ENCODE measurements around the gene ZNF608.

DNA sequence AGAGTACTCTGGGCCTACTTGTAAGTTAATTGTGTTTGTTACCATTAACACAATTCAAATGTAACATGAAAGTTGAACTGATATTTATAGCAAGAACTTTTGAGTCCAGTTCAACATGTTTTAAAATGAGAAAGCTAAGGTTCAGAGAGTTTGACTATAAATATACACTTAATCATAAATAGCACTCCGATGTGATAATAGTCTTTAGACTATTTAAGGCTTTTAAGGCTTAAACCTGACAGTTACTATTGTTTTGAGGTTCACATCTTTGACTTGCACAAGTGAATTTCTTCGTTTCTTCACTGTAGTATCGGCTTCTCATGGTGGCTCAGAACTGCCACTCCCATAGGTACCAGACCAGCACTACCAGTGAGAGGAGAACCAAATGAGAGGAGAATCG is 42.4 kb downstream of the ZNF608 start:
- no peak for TF ChIP-seq POLR2AphosphoS5 (IDR thresholded peaks at IDR 0.05)
- no peak for TF ChIP-seq CTCF (IDR thresholded peaks at IDR 0.05)
